WERI-Rb-1 (cell line): ENCODE data around the gene GRID1.

ENCODE experiments used
- DNase-seq: peaks from one replicate; pipeline ENCODE4 v3.0.0-alpha.2; 2020
- H3K27ac ChIP-seq: fragments of 250-450 bp; sonication (Bioruptor Pico); 2 replicates; pipeline ENCODE4 v1.5.1; 2020; ENCODE audit warnings: mild to moderate bottlenecking, moderate library complexity
- H3K27me3 ChIP-seq: fragments of 250-450 bp; sonication (Bioruptor Pico); 2 replicates; pipeline ENCODE4 v1.5.1; 2021; ENCODE audit warnings: mild to moderate bottlenecking, low read depth, moderate library complexity; ENCODE audit not compliant: insufficient read depth, severe bottlenecking
- H3K36me3 ChIP-seq: fragments of 250-450 bp; sonication (Bioruptor Pico); 2 replicates; pipeline ENCODE4 v1.5.1; 2020; ENCODE audit warnings: mild to moderate bottlenecking, moderate library complexity
- H3K4me3 ChIP-seq: 2 replicates; pipeline ENCODE4 v1.5.1; 2011; ENCODE audit warnings: low read depth, mild to moderate bottlenecking, control low read depth, low read length
- H3K9me3 ChIP-seq: fragments of 250-450 bp; sonication (Bioruptor Pico); 2 replicates; pipeline ENCODE4 v1.5.1; 2021; ENCODE audit warnings: mild to moderate bottlenecking, moderate library complexity; ENCODE audit not compliant: severe bottlenecking
- CTCF ChIP-seq: IDR thresholded peaks from 2 replicates; pipeline ENCODE4 v1.5.1; 2011; ENCODE audit warnings: low read depth, mild to moderate bottlenecking, control low read depth, inconsistent platforms, low read length

Gene GRID1

GRCh38 chr10:86160890-86161585 lies 205.6 kb downstream of the GRID1 start:
- TF ChIP-seq CTCF, result no peak
- Histone ChIP-seq H3K27me3 (no peaks in the 10 kb centered on the region), H3K4me3 (no peak overlapping the region), H3K9me3 (no peaks in the 10 kb centered on the region), H3K27ac (no peak overlapping the region), H3K36me3 (no peaks in the 10 kb centered on the region)
- peak; percentile 1 for DNase-seq

- DNase-seq, result no peak
- Histone ChIP-seq H3K4me3 (no peak overlapping the region), H3K27ac (no peak overlapping the region), H3K36me3 (no peaks in the 10 kb centered on the region), H3K27me3 (no peaks in the 10 kb centered on the region), H3K9me3 (no peaks in the 10 kb centered on the region)
- TF ChIP-seq CTCF, result no peak
Observed at GRCh38 chr10:86159797-86160196, 206.8 kb downstream of the GRID1 start.

- Histone ChIP-seq H3K27ac (no peak overlapping the region), H3K27me3 (no peaks in the 10 kb centered on the region), H3K36me3 (no peaks in the 10 kb centered on the region), H3K9me3 (no peaks in the 10 kb centered on the region), H3K4me3 (no peak overlapping the region)
- peak; percentile 33; the same call in 1 of the 2 replicates for TF ChIP-seq CTCF
- no peak for DNase-seq
Observed at GRCh38 chr10:86155054-86155921, 211.3 kb downstream of the GRID1 start.

- H3K27me3 ChIP-seq, result no peaks in the 10 kb centered on the region
- H3K36me3 ChIP-seq, result no peaks in the 10 kb centered on the region
- no peaks in the 10 kb centered on the region for H3K9me3 ChIP-seq
- TF ChIP-seq CTCF, result no peak
- H3K4me3 ChIP-seq, result no peak overlapping the region
- no peak overlapping the region for H3K27ac ChIP-seq
- no peak for DNase-seq
Observed at GRCh38 chr10:86153751-86154150, 212.8 kb downstream of the GRID1 start.

GRCh38 chr10:86152911-86153310 lies 213.7 kb downstream of the GRID1 start:
- no peak for DNase-seq
- no peaks in the 10 kb centered on the region for H3K27me3 ChIP-seq

More at GRCh38 chr10:86152911-86153310, 213.7 kb downstream of the GRID1 start:
- H3K36me3 ChIP-seq, result no peaks in the 10 kb centered on the region
- no peak for TF ChIP-seq CTCF
- H3K4me3 ChIP-seq, result no peak overlapping the region
- H3K27ac ChIP-seq, result no peak overlapping the region
- no peaks in the 10 kb centered on the region for H3K9me3 ChIP-seq
